T-helper 2 cell (primary cell): ENCODE results near the gene SUMO1.

Source experiments
- DNase-seq, 5 experiments: peaks; one replicate each; pipeline versions ENCODE4 v3.0.0 to v3.0.0-alpha.2; 2012 to 2022

SUMO1 gene

DNA sequence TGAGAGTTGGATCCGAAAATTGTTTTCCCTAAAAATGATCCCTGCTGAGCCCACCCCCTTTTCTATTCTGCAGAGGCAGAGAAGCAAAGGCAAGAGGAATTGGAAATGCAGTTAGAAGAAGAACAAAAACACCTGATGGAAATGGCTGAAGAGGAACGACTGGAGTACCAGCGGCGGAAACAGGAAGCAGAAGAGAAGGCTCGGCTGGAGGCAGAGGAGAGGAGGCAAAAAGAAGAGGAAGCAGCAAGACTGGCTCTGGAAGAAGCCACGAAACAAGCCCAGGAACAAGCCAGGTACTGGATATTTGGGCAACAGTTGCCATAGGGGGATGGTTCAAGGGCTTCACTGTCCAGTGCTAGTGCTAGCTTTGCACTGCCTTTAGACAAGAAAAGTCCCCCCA is 41.7 kb downstream of the SUMO1 start:
- DNase-seq, result no peak

DNA sequence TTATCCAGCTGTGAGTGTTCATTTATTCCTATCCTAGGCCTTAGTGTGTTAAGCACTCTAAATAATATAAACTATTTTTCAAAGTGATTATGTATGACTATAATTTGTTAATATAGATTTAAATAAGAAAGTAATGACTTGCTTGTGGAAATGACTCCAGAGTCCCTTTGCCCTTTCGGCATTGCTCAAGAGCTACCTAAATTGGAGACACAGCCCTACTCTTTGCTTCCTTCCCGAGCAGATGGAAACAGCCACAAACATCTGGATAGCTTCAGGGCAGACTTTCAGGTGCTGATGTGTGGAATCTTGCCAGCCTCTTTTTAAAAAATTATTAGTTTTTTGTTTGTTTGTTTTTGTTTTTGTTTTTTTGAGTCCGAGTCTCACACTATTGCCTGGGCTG is 44.0 kb downstream of the SUMO1 start:
- no peak for DNase-seq

DNA sequence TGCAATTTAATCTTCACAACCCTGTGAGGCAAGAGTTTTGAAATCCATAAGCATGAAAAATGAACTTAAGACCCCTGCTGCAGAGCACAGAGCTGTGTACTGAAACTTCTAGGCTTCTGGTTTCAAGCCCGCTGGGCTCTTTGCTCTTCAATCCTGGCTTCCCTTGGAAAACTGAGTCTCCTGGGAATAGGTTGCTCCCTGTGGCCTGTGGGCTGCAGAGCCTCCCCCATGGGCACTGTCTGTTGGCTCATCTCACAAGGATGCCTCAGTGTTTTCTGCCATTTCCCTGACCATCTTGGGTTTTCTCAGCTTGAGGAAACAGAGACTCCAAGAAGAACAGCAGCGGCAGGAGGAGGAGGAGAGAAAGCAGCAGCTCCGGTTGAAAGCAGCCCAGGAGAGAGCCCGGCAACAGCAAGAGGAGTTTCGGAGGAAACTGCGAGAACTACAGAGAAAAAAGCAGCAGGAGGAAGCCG is 44.5 kb downstream of the SUMO1 start:
- DNase-seq, result no peak

DNA sequence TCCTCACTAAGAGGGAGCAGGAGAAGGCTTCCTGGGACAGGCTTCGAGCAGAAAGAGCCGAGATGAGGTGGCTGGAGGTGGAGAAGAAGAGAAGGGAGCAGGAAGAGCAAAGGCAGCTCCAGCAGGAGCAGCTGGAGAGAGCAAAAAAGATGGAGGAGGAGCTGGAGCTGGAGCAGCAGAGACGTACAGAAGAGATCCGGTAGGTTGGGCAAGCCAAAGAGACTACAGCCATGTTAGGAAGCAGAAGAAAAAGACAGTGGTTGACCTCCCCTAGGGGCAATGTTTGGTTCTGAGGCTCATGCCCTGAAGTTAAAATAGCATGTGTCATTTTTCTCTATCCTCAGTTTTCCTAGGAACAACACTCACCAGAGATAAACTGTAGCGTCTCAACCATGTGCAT is 45.1 kb downstream of the SUMO1 start:
- no peak for DNase-seq

DNA sequence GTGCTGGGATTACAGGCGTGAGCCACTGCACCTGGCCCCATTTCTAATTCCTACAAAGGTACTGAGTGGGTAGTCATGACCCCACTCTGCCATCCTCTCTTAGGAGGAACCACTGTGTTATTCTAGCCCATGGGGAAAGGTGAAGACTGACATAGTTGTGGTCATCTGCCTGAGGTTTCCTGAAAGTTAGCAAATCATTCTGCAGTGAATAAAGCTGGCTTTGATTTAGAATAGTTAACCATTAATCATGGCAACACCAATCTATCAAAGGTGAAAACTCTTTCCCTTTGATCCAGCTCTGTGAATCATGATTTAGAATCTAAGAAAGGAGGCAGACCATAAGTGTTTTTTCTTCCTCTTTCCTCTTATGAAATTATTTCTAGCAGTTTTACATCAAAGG is 50.8 kb downstream of the SUMO1 start:
- DNase-seq, result no peak

DNA sequence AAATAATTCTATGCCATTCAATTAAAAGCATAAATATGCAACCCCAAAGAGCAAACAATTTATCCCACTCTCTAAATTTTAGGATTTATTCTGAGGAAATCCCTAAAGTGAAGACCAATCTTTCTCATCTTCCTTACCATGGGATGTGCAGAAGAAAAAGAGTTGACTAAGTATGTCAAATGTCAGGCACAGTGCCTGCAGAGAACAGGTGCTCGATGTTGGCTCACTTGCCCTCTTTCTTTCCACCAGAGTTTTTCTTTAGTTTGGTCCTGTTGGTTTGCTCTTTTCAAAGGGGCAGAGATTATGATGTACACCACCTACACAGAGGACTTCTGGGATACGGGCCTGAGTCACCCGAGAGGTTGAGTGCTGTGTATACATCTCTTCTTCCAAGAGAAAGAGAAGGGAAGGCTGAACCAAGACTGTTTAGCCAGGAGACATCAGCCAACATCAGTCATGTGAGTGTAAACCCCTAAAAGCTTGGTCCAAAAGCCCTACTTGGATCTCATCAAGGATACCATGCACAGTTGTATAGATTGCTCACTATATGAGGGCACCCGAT is 51.7 kb downstream of the SUMO1 start:
- no peak for DNase-seq

DNA sequence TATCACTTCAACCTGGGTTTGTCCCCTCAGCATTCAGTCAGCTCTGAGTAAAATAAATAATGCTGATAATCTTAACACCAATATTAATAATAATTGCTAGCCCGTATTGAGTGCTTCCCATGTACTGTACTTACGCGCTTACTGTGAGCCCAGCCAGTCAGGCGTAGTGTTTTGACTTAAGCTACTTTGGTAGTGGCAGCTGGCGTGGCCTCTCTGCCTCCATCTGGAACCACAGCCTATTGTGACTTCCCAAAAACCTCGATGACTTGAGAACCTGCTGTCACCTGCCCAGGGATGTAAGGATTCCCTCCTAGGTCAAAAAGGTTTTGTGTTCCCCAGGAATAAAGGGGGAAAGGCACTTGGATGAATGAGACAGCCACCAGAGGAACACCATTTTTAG is 53.2 kb downstream of the SUMO1 start:
- DNase-seq, result no peak

DNA sequence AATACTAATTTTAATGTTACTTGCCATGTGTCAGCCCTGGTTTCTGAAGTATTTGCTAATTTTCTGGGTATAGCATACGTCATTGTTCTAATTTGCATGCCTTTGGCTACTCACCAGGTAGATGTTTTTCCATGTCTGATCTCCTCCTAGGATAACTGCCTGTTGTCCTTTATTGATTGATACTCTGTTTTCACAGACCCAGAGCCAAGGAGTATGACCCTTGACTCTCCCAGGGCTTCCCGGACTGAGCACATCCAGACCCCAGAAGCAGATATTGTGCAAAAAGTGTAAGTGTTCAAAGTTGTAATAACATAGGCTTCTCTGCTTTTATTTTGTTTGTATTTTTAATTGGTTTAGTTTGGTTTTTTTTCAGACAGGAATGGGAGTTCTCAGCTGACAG is 53.8 kb downstream of the SUMO1 start:
- DNase-seq, result no peak

DNA sequence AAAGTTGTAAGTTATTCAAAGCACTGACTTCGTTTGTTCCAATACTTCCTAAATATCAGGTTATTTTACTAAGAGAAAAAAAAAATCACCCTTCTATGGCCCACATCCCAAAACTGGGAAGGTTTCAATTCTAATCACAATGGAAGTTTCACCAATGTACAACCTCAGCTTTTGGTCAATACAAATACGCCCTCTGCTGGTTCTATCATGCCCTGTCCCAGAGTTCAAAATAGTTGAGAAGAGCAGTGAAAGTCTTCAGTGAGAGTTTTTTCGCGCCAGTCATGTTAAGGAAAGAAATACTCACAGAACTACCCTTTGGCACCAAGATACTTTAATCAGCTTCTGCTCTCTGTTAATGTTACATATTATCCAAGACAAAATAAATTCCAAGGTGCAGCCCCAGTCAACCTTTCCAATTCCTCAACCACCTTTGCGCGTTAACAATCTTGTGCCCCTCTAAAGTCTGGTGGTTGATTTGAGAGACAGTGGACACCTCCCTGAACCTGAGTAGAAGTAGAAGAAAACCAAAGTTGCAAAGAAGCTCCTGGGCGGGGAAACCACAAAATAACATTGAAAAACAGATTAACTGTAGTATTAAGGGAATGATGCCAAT is 59.9 kb downstream of the SUMO1 start:
- peak in 3 of 5 experiments; percentile 6 to 53 (median 7) for DNase-seq

DNA sequence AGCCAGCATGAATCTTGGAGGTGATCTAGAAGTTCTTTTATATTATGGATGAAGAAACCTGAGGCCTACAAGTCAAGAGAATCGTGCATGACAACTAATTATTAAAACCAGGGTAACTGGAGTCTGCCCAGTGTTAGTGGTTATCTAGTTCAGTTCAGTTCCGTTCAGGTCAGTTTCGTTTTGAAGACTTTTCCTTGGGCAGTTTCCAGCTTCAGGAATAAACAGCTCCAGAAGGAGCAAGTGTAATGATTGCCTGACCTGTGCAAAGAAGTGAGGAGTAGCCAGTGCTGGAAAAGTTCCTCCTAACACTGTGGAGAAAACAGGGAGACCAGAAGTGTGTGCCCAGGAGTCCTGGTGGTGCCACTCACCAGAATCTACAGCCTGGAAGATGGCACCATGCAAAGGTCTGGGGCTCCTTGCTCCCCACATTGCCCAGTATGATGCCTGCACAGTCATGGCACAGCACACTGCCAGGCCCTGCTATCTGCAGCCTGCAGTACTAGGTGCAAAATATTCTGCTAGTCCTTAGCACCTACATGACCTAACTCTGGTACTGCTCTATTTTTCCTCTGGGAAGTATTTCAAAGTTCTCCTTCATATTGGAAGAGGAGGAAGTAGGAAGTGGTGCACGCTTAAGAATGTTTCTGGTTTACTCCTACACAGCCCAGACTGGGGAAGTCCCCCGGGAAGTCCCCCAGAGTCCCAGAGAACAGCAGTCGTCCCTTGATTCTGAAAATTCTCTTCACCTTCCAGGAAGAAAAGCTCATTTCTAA is 65.8 kb downstream of the SUMO1 start:
- DNase-seq, result peak in 2 of 5 experiments; percentile 9 to 18

DNA sequence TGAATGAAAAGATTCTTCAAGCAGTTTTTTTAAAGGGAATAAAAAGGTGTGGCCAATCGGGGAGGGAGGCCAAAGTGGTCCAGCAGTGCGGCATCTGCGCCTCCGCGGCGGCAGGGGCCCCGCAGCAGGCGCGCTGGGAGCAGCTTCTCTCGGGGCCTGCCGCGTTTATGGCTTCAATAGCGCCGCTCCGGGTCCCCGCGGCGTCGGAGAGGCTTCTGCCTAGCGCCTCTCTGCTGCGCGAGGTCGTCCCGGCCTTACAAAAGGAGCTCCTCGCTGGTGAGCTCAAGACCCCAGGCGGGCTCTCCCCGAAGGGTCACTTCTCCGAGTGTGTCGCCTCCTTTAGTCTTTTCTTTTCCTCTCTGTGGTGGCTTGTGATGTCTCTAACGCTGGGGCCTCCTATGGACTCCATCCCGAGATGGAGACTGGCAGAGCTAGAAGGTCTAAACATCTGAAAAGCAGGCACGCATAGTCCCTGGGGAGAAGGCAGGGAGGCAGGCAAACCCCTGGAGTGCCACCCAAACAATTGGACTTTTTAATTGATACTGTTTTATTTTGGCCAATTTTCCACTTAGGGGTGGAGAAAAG is 67.1 kb downstream of the SUMO1 start:
- DNase-seq, result no peak

DNA sequence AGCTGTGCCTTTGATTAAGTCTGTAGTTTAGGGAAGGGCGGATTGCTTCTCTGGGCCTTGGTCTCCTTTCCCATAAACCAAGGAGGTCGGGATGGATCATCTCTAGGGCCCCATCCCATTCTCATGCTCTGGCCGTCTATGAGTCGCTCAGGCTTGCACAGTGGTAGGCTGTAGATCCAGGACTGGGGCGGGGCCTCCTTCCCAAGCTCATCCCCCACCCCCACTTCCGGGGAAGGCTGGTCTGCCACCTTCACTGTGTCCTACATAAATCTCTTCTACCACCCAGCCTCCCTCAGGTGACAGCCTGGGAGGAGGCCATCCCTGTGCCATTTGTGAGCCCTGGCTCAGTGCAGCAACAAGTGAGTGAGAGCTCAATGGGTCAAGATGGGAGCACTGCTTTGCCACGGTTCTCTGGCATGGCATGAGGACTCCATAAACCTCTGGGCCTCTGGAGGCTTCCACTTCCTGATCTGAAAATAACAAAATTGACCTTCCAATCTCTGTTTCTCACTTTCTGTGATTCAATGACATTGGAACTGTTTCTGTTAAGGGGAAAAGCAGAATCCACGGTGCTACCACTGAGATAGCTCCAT is 68.5 kb downstream of the SUMO1 start:
- DNase-seq, result no peak

DNA sequence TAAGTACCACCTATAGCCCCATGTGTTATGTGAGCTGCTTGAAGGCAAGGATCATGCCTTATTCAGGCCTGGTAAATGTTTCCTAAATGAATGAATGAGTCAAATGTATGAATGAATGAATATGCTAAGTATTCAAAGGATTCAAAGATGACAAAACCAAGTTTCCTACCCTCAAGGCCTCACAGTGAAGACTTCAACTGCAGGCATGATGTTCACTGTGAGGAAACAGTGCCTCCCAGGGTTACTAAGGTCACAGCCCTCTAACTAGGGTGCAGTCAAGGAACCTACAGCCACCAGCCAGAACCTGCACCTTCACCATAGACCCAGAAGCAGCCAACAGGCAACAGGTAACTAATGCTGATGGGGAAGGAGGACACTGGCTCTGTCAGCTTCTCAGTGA is 69.3 kb downstream of the SUMO1 start:
- DNase-seq, result no peak

DNA sequence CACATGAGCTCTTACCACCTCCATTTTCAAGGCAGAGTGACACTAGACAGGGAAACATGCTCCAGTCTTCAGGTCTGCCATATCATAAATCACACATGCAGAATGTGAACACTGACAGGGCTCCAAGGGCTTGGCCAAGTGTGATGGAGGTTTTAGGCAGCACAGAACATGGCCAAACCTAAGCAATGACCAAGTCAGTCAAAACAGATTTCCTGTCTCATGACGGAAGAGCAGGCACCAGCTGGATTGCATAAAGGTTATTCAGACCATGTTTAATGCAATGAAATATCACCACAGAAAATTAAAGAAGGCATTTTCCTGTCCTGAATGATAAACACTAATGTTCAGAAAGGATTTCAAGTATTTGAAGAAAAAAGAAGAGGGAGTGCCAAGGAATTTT is 72.5 kb downstream of the SUMO1 start:
- DNase-seq, result no peak

DNA sequence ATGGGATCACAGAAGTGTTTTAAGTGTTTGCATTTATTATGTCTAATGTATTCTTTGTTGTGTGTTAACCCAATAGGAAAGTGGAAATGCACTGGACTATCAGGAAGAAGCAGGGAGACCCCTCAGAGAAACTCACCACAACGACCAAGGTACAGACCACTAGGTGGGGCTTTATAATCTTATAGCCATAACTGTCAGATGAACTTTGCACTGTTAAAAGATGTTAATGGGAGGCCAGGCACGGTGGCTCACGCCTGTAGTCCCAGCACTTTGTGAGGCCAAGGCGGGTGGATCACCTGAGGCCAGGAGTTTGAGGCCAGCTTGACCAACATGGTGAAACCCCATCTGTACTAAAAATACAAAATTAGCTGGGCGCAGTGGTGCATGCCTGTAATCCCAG is 73.2 kb downstream of the SUMO1 start:
- DNase-seq, result no peak

DNA sequence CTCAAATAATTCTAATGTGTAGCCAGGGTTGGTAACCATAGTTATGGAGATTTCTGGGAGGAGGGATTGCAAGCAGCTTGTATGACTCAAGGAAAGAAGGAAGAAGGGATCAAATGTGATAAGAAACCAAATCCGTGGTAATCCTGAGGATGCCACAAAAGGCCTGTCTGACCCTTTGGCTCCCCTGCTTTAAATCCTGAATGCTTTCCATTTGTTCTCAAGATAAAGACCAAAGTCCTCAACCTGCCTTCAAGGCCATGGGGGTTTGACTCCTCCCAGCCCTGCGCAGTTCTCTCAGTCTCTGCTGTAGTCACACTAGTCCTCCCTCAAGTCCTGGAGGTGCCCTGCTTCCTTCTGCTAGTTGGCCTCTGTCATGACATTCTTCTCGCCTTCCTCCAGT is 74.0 kb downstream of the SUMO1 start:
- no peak for DNase-seq

DNA sequence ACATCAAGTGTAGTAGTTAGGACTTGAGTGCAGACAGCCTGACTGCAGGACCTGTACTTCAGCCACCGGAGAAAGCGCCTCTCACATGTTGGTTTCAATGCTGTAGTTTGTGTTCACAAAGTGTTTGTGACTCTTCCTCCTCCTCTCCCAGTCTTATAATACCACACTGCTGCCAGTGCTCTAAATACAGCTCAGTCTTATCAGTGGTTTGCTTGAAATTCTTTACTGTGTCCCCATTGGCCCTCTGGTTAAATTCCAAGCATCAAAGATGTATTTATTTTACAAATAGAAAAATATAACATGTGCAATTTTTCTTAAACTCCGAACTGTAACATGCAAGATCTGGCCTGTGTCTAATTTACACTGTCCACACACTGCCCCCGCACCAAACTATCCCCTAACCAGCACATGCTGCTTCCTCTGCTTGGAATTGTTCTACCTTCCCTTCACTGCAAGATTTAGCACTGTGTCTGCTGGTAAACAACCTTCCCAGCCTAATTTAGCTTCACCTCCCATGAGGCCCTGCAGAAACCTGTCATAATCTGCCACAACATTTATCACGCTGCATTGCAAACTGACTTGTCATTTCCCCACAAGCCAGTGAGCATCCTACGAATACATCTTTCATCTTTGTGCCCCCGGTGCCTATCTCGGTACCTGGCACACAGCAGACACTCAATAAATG is 77.1 kb downstream of the SUMO1 start:
- DNase-seq, result peak in 1 of 5 experiments; percentile 61

DNA sequence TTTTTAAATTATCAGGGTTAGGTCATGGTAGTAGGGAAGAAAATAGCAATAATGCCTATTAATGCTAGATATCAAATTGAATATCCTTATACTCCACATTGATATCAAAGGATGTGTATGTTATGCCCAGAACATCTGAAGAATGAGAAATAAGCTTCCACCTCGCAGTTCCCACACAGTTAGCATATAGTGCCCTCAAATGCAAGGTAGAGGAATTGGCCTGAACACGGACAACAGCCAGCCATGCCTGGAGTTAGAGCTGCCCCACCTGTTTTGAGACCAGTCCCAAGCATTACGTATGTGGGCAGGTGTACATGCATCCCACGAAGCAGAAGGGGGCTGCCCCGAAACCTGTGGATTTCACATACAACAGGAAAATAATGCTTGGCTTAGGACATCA is 79.6 kb downstream of the SUMO1 start:
- no peak for DNase-seq

DNA sequence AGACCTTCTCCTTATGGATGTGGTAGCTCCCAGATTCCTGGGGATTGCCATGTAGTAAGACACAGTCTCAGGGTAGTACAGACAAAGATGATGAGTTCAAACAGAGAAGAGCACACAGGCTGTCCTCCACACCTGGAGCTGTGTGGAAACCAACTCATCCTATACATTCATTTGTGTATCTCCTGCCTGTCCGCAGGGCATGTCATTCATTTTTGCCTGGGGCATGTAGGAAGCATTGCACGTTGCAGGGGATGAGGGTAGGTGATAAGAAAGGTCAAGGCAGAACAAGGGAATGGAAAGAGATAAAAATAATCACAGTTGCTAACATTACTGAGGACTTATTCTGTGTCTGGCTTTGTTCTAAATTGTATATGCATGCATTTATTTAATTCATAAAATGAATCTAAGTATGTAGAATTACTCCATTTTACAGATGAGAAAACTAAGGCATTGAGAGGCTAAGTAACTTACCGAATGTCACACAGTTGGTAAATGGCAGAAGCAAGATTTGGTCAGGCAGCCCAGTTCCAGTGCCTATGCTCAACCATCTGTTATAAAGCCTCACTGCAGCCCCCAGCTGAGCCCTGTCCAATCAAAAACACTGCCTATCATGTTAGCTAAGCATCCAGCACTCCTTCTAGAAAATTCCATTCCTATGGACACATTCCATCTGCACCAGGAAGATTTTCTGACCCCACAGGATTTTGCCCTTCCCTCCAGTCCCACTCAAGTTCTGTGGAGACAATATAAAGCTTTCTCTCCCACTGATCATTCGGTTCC is 81.0 kb downstream of the SUMO1 start:
- no peak for DNase-seq
